Stimulated activated CD8-positive, alpha-beta memory T cell treated with anti-CD3 and anti-CD28 coated beads, Interleukin-15, amount 100 ng/mL, for 48 hours (primary cell): ENCODE data around the gene HCK.

Source experiments
- DNase-seq, 2 donors: peaks; one replicate each; pipeline ENCODE4 v3.0.0-alpha.2; 2020; ENCODE audit warnings: low read depth in 2 of 2

Gene HCK

DNA sequence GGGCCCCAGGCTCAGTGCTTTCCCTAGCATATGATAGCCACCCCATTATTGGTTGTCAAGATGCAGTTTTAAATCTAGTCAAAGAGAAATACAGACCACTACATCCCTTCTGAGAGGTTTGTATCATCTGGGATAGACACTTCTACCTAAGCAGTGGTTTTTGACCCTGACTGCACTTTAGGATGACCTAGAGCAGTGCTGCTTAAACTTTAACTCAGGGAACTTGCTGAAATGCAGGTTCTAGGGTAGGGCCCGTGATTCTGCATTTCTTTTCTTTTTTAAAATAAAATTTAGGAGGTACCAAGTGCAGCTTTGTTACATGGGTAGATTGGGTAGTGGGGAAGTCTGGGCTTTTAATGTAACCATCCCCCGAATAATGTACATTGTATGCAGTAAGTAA, 76.1 kb downstream of the HCK start:
- no peak for DNase-seq

DNA sequence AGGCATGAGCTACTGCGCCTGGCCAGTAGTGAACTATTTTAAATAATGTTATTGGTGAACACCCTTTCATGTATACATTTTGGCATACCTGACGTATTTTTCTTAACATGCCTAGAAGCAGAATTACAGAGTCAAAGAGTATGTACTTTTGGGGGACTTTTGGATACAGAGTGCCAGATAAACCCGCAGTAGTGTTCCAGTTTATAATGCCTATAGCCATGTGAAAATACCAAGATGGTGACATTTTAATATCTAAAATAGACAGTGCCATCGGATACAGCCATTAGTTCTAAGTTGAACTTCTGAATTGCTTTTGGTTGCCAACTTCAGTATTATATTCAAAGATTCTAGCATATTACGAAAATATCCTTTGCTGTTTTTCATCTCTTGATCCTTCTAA, 77.8 kb downstream of the HCK start:
- DNase-seq = no peak

DNA sequence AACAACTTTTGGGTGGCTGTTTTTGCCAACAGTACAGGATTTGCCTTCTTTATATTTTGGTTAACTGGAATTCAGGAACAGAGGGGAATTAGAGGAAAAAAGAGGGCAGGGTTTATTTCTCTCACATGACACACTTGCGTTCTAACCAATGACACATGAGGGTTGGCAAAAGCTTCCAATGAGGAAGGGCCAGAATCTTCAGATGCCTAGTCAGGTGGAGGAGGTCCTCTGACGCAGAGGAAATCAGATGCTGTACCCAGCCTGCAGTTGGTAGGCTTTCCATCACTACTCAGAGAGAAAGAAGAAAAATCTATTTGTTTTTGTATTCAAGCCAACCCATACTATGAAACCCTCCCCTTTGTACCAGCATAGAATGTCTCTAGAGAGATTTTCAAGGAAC, 78.3 kb downstream of the HCK start:
- DNase-seq = no peak

DNA sequence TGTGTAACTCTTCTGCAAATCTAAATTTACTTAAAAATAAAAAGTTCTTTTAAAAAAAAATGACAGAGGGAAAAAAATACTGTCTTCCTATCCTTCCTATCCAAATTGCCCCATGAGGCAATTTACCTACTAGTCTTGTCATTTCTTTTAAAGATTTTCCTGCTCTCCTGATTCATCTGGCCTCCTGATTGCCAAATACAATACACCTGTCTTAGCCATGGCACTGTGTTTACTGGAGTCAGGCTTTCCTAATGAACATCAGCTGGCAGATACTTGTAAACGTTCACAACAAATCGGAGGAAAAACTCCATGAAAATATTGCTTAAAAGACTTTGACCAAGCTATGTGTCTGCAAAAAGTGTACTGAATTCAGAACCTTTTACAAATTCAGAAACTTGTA, 78.9 kb downstream of the HCK start:
- DNase-seq = no peak

DNA sequence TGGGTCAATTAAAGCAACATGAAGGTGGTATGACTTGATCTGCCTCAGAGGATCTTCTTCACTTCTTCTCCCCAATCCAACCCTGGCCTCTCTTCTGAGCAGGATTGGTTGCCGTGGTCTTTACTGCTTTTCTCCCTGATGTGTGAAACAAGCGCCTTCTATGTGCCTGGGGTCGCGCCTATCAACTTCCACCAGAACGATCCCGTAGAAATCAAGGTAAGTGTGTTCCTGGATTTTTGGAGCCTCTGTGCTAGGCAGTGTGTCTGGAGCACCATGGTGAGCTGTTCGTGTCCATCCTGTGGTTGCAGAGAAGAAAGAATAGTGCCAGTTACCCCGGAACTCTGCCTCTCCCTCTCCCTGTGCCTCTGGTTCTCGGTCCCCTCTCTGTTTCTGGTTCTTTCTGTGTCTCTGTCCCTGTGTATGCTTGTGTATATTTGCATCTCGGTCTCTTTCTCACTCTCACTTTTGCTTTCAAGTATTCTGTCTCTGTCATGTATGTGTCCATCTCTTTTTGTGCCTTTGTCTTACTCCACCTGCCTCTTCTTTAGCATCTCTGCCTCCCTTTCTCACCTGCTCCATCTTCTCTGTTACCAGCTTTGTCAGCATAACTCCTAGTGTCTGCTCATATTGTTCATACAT, 81.0 kb downstream of the HCK start:
- DNase-seq = no peak

DNA sequence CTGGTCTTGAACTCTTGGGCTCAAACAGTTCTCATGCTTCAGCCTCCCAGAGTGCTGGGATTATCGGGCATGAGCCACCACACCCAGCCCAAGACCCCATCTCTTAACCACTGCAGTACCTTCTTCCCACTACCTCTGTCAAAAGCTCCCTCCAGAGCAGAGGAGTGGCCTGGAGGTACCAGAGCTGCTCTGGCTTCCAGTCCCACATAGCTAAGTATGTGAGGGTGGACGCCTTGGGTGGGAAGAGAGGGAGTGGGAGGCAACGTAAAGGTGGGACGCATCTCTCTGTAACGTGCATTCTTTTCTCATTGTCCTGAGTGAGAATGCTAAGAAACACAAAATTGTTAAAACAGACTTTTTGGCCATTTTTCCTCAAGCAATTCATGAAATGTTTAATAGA, 82.0 kb downstream of the HCK start:
- DNase-seq = no peak

DNA sequence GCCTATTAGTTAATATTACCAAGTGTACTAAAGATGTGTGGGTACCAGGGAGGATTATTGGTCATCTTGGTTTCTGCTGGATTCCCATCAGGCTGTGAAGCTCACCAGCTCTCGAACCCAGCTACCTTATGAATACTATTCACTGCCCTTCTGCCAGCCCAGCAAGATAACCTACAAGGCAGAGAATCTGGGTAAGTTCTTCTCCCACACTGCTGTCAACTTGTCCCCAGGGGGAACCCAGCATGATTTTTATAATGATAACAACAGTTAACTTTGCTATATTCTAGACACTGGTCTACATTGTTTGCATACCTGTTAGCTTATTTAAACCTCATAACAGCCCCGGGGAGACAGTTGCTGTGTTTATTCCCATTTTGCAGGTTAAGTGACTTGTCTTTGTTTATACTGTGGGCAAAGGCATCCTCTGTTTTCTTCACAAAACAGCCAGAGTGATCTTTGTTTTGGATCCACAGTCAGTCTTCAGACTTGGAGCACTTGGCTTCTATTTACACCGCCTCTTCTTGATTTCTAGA, 84.0 kb downstream of the HCK start:
- DNase-seq = no peak

DNA sequence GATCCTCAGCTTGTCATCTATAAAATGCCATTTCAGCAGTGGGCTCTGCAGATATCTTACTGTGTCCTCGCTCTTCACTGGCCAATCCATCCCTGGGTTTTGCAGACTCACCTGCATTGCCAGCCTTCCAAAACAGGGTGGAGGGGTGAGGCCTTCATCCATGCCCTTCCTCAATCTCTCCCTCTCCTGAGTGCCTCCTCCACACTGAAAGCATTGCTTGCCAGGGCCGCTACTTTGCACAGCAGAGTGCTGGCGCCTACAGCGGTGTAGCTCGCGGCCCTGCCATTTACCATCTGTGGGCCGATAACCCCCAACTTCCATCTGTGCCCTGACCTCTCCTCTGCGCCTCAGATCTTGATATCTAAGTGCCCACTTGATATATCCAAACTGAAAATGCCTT, 86.9 kb downstream of the HCK start:
- DNase-seq = no peak

DNA sequence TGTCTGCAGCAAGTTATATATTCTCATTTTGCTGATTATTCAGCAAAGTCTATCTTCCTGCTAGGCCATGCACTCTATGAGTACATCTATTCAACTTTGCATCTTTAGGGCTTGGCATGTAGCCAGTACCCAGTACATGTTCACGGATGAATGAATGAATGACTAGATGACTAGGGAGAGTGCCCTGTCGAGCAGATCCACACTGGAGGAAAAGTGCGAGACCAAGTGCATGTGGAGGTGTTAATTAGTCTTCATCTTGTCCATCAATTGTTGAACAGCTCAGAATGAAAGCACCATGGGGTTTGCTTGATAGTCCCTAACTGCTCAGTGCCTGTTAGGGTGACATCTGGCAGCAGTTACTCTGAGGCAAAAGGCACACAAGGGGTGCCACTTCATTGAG, 87.9 kb downstream of the HCK start:
- DNase-seq = no peak

DNA sequence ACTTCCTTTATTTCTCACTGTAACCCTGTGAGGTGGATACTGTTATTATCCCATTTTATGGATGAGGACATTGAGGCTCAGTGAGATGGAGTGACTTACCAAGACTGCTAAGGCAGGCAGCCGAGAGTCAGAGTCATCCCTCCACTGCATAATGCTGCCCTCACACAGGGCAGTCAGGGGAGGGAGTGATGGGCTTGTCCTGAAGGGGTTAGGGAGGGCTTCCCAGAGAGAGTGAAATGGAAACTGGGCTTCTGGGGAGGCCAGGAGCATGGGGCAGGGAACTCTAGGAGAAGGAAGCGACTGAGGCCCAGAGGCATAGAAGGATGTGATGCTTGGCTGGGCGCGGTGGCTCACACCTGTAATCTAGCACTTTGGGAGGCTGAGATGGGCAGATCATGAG, 88.6 kb downstream of the HCK start:
- DNase-seq = no peak

DNA sequence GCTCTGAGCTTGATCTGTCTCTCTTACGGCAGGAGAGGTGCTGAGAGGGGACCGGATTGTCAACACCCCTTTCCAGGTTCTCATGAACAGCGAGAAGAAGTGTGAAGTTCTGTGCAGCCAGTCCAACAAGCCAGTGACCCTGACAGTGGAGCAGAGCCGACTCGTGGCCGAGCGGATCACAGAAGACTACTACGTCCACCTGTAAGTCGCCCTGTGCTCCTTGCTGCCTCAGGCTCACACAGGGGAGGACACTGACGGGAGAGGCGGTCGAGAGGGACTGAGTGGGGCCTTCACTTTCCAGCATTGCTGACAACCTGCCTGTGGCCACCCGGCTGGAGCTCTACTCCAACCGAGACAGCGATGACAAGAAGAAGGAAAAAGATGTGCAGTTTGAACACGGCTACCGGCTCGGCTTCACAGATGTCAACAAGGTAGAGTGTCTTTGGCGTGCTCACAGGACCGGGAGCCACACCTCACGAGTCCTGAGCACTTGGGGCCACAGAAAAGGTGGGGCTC, 89.5 kb downstream of the HCK start:
- DNase-seq = no peak

DNA sequence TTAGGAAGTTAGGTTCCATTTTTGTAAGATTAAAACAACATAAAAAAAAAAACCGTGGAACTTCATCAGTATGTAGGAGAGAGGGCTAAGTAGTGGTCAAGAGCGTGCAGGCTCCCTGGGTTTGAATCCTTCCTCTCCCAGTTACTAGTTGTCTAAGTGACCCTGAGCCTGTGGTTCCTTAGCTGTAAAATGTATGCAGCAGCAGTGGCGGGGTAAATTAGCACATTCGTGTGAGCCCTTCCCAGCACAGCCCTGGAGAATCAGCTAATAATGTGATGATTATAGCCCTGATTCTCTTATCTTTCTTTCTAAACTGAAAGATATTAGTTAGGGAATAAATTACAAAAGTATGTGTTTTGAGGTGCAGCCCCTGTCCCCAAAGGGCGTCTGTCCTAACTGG, 90.0 kb downstream of the HCK start:
- DNase-seq = no peak

DNA sequence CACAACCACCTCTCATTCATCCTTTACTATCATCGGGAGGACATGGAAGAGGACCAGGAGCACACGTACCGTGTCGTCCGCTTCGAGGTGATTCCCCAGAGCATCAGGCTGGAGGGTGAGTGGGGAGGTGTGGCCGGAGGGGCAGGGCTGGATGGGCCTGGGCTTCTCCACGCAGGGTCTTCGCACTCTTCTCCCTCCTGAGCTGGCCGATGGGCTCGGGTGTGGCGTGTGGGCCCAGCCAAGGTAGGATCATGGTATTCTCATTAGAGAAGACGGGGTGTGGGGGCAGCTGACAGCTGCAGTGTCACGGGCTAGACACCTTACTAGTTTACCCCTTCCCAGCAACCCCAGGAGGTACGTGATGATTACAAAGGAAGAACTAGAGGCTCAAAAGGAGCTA, 90.9 kb downstream of the HCK start:
- no peak for DNase-seq

DNA sequence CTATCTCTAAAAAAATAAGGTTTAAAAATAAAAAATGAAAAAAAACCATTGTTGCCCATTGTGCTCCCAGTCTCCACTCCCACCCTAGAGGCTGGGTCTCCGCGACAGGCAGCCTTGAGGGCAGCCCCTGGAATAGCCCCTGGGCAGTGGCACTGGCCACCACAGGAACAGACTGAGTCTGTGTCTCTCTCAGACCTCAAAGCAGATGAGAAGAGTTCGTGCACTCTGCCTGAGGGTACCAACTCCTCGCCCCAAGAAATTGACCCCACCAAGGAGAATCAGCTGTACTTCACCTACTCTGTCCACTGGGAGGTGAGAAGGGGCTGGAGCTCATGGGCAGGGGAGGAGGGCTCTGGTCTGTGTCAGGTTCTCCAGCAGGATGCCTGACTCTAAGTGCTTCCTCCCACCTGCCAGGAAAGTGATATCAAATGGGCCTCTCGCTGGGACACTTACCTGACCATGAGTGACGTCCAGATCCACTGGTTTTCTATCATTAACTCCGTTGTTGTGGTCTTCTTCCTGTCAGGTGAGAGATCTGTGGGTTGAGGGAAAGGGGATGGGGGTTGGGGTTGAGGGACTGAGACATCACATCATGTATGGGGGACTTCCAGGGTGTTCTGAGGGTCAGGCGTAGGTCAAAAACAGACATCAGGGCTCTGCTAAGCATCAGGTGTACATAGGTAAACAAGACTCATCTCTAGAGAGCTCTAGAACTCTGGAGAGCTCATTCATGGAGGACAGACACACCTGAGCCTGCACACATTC, 93.0 kb downstream of the HCK start:
- DNase-seq = no peak

DNA sequence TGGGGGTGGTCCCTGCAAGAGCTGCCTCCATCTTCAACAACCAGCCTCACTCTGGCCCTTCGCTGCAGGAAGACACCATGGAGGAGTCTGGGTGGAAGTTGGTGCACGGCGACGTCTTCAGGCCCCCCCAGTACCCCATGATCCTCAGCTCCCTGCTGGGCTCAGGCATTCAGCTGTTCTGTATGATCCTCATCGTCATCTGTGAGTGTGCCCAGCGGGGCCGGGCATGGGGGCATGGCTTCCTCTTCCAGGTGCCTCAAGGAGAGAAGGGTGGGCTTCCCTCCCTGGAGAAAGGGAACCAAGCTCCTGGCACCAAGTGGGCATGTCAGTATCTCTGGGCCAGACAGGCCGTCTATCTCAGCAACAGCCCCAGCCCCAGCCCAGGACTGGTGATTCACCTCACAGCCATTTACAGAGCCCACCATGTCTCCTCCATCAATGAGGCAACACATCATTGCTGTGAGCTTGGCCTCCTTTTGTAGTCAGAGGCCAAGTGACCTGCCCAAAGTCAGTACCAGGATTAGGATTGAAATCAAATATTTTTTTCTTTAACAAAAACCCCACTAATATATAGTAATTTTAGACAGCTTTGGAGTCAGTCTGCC, 97.6 kb downstream of the HCK start:
- DNase-seq = no peak

DNA sequence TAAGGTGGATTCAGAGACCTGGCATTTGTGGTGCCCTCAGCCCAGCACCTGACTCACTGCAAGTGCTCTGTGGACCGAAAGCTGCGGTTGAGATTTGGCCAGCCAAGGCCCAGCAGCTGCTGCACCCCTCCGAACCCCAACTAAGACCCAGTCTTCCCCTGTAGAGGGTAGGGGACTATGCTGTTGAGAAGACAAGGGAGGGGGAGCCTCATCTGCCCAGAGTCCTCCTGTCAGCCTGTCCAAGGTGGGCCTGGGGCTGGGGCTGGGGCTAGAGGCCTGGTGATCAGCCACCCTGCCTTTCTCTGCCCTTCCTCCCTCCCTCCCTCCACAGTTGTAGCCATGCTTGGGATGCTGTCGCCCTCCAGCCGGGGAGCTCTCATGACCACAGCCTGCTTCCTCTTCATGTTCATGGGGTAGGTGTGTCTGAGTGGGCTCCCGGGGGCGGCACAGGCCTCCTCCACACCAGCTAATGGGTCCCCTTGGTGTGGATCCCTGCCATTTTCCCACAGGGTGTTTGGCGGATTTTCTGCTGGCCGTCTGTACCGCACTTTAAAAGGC, 98.3 kb downstream of the HCK start:
- DNase-seq = no peak
